HK-2 (cell line): ENCODE data around the gene PPM1L.
A peak's percentile ranks its signal among the peaks of the same experiment; 100 is the strongest.

Experiments used
- DNase-seq: peaks from one replicate; pipeline ENCODE4 v3.0.0-alpha.2; 2018; ENCODE audit not compliant: unreplicated experiment

Gene PPM1L

DNA sequence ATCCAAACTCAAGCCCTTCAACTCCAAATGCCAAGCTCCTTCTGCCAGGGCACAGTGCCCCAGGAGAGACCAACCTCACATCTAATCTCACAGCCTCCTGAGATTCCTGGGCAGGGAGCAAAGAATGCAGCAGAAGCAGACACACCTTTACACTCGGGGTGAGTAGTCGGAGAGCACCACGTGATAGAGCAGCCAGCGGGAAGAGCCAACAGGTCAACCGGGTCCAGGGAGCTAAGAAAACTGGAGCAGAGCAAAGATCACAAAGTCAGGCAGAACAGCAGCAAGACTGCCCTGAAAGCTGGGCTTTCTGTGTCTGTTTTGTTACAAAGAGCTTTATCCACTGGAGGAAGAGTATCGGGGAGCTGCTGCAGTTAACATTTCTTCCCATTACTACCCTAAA, 345.0 kb downstream of the PPM1L start:
- DNase-seq = no peak

DNA sequence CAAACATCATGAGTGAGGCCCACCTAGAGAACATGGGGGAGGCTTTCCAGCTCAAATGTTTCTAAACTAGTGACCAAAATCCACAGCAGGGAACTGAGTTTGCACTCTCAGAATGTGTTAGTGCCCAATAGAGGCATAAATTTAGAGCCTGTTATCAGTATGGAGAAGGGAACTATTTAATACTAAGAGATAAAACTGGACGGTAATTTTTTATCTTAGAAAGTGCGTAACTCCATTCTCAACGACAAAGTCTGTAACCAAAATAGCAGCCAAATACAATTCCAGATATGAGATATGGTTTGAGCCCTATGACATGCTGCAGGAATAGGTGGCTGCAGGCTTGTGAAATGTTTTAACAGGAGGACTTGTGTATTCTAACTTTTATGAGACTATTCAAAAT, 345.6 kb downstream of the PPM1L start:
- no peak for DNase-seq

DNA sequence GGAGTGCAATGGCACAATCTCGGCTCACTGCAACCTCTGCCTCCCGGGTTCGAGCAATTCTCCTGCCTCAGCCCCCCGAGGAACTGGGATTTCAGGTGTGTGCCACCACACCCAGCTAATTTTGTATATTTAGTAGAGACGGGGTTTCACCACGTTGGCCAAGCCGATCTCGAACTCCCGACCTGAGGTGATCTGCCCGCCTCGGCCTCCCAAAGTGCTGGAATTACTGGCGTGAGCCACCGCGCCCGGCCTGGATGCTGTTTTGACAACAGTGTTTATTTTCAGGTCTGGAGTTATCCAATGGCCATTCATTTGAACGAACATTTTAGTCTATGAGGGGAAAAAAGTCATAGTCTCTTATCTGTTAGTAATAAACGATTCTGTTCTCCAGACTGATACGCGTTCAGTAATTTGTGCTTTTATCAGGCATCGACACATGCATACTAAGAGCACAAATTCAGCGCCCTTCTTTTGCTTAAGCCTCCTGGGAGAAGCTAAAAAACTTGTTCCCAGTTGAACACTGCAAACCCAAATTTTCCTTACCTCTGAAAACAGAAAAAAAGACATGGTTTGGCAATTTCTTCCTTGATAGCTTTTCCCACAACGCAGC, 347.9 kb downstream of the PPM1L start:
- no peak for DNase-seq

DNA sequence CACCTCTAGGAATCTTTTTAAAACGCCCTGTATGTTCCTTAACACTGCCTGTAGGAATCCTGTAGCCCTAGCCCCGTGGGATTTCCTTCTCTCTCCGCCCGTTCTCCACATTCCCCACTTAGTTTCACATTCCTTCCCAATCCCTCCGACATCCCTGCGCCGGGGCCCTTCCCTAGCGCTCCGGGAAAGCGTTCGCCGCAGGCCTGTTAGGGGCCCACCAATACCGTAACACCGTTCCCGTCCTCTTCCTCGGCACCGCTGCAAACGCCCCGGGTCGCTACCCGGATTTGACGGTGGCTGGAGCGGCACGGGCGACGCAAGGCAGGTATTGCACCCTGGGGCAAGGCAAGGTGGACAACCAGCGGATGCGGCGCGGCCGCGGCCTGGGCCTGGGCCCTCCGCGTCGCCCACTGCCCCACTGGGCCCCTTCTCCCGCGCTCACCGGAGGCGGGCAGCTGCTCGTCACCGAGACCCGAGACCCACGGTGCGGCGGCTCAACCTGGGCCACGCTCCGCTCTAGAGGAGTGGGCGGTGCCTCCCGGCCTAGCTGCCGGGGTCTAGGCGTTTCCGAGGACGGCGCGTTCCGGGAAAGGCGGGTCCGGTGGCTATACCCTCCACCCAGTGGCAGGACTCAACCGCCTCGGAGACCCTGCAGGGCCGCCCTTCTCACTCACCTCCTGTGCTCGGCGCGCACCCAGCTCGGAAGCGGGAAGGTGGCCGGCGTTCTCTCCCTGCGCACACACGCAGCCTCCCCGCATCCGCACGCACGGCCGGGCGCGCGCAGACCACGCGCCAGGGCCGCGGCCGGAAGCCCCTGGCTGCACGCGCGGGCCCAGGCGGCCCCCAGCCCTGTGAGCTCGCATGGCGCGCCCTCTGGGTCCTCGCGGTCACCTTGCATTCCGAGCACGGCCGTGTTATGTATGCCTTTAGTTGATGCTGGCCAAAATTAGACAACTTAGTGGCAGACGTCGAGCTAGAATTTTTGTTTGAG, 348.8 kb downstream of the PPM1L start, which contains the start of gene B3GALNT1:
B3GALNT1 (minus strand) TSS at position 789 of the 991 bp plus-strand sequence. CDS start 18,595 bp downstream, outside the sequence.
- peak; percentile 71 for DNase-seq

DNA sequence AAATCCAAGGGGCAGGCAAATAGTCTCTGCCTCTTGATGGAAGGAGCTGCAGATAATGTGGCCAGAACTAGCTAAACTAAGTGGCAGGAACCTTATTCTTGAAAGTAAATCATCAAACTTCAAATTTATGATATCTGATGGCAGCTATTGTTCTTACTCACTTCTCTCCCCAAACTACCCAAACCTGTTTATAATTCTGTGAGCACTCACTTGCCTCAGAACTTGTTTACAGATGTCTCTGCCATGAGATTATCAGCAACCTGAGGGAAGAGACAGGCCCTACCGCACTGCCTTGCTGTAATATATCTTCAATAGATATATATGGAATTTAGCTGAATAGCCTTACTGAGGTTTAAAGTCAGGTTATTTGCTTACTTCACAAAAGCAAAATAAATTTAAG, 351.3 kb downstream of the PPM1L start:
- DNase-seq = no peak

DNA sequence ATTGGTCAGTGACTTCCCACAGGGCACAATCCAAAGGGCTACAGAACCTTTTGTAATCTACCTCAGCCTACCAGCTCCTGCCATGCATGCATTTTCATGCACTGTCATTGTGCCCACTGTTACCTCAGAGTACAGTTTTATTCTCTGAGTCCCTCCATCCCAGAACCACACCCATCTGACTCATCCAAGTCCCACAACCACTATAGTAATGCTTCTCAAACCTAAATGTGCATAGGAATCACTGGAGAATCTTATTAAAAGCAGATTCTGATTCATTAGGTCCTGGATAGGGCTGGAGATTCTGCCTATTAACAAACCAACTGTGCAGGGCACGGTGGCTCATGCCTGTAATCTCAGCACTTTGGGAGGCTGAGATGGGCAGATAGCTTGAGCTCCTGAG, 352.8 kb downstream of the PPM1L start:
- no peak for DNase-seq

DNA sequence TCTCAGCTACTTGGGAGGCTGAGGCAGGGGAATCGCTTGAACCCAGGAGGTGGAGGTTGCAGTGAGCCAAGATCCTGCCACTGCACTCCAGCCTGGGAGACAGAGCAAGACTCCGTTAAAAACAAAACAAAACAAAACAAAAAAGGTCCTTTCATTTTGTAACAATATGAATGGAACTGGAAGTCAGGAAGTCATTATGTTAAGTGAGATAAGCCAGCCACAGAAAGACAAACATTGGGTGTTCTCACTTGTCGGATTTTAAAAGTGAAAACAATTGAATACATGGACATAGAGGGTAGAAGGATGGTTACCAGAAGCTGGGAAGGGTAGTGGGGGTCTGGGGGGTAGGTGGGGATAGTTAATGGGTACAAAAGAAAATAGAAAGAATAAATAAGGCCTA, 361.6 kb downstream of the PPM1L start:
- no peak for DNase-seq

DNA sequence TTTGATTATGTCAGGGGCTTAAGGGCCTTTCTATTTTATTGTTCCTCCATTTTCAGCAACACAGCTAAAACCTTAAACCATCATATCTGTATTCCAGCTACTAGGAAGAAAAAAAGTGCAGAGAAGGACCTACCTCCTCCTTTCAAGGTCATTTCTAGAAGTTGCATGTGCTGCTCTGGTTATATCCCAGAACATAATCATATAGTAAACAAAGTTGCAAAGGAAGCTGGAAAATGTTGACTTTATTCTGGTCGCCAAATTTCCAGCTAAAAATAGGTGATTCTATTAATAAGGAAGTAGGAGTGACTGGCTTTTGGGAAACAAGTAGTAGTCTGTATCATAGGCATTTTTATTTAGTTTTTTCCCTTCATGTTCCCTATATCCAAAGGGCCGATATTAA, 370.5 kb downstream of the PPM1L start:
- no peak for DNase-seq
